NCI-H510A treated with DMSO at 0.1 percent for 48 hours (cell line): ENCODE measurements around the gene TPM1.
A peak's percentile ranks its signal among the peaks of the same experiment; 100 is the strongest.

Experiments used
- DNase-seq: peaks from one replicate; lab custom pipeline; 2025; lab: John Stamatoyannopoulos, UW

Gene TPM1

DNA sequence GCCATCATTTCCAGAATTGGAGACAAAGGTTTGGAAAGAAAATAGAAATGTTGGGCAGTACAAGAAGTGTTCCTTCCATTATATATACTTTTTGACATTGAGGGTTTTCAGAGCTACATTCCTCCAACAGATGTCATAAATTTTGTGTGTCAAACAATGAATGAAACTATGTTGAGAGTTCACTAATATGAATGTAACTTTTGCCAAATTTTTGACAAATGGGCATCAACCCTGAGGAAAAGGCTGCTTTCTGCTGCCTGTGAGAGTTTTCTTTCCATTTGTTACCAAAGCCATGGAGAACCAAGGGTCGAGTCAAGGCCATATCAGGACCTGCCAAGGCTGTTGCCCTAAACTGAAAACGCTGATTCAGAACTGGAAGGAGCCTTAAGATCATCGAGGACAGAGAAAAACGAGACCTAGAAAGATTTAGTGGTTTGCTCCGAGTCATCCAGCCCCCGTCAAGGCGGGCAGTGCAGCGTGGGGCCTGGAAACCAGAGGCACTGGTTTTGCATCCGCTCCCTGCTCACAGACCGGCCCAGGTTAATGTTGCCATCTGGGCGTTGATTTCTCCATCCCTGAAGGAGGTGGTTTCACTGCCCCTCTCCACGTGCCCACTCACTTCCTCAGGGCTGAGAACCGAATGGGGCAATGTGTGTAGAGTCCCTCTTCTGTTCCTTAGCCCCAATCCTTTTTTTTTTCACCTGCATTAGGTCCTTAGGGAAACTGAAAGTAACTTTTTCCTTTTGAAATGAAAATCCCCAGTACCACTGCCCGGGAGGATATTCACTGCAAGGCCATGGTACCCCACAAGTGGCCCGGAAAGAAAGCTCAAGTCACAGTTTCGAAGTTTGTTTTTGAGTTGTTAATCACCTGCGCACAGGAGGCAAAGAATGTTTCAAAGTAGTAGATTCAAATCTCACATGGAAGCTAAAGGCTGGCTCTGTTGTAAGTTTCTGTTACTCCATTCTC lies 32.8 kb downstream of the TPM1 start:
- DNase-seq = no peak

- DNase-seq = no peak
These were observed 33.6 kb downstream of the TPM1 start for GRCh38 chr15:63075984-63076713.

DNA sequence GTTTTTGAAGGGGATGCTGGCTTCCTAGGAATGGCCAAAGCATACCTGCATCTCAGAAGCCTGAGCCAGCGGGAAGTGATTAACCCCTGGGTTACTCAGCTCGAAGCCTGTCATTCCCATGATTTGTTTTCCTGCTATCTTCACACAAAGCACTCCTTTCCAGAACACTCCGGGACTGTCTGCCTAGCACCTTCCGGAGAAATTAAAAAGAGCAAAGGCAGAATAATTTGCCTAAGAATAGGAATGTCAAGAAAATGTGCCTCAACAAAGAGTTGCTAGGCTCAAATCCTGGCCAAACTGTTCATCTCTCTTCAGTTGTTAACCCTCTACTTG lies 34.1 kb downstream of the TPM1 start:
- DNase-seq = no peak

- no peak for DNase-seq
These were observed 35.4 kb downstream of the TPM1 start for GRCh38 chr15:63077952-63078351.

DNA sequence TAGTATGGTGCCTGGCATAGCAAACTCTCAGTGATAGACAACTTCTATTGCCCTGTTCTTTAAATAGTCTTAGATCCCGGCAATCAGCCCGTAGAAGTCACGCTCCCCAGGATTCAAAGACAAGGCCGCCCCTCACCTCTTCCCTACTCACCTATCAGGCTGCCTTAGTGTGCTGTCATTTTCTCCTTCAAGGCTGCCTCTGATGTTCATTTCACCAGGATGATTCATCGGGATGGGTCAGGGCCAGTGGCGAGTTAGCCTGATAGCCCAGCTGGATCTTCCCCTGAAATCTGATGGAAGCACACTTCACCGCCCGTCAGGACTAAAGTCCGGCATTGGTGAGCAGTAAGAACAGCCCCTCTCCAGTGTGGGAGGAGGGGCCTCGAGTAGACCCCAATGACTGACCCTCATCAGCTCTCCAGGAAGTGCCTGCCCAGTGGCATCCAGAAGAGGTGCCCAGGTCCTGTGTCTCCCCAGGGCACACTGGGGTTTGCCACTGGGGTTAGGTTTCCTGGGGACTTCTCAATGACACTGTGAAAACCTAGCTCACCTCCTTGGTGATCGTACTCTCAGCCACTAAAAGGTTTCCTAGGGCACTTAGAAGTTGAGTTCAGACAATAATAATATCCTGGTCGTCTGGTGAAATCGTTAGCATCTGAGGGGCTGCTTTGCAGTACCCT lies 37.5 kb downstream of the TPM1 start:
- no peak for DNase-seq

DNA sequence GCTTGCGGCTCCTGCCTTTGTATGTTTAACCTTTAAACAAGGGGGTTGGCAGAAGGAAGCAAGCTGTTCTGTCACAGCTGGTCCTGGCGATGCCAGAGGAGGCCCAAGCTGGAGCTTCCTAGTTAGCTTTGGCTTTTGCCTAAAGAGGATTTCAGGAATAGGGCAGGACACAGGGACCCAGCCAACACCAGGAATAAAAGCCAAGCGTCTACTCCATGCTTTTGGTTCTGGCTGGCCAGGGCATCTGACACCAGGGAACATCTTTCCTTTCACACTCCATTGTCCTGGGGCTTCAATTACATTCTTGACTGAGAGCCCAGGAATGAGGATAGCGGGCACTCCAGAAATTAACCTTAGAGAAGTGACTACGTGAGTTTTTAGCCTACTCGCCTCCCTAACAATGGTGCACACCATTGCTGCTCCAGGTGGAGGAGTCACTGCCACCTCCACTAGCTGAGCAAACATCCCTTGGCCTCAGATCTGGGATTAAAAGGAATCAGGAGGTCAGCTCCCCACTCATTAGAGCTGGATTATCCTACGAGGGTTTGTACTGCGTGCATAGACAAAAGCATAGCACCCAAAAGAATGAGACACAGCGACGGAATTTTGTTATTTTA lies 38.2 kb downstream of the TPM1 start:
- no peak for DNase-seq

DNA sequence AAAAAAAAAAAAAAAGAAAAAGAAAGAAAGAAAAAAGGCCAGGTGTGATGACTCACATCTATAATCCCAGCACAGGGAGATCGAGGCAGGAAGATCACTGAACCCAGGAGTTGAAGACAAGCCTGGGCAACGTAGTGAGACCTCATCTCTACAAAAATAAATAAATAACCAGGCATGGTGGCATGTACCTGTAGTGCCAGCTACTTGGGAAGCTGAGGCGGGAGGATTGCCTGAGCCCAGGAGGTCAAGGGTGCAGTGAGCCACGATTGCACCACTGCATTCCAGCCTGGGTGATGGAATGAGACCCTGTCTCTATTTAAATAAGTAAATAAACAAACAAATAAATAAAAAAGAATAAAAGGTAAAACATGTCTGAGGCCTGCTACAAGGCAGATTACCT lies 39.8 kb downstream of the TPM1 start:
- DNase-seq = no peak

GRCh38 chr15:63083044-63083443 lies 40.5 kb downstream of the TPM1 start:
- no peak for DNase-seq

- no peak for DNase-seq
These were observed 41.0 kb downstream of the TPM1 start for GRCh38 chr15:63083541-63083940.

DNA sequence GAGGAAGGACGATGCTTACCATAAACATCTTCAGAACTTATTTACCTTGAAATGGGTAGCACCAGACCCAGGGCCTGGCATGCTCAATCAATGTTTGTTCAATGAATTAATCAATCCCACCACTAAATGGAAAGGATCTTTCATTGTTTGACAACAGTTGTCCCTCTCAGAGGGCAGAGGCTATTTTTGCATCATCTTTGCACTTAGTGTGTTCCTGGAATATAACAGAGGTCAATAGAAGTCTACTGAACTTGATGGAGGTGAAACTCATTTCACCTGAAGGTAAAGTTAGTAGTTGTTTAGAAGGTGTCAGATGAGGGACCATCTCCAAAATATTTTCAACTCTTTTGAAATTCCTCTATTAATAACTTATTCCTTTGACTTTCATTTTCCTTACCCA lies 42.3 kb downstream of the TPM1 start:
- no peak for DNase-seq

- no peak for DNase-seq
These were observed 42.7 kb downstream of the TPM1 start for GRCh38 chr15:63085289-63085688.

GRCh38 chr15:63086271-63086670 lies 43.7 kb downstream of the TPM1 start:
- no peak for DNase-seq

DNA sequence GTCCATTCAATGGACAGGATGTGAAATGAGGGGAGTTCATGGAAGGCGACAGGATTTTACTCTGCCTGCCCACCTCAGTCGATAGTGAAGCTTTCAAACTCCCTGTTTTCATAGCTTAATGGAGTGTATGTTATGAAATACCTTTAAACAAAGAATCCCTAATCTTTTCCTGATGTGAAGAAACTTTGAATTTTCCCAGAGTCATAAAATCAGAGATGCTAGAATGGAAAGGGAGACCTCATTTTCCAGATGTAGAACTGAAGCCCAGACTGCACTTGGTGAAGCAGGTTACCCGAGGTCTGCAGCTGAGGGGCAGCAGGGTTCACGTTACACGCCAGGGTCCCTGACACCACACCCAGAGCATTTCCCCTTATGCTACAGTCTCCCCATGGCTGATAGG lies 44.4 kb downstream of the TPM1 start:
- no peak for DNase-seq

GRCh38 chr15:63088533-63089245 lies 46.1 kb downstream of the TPM1 start:
- DNase-seq = no peak

DNA sequence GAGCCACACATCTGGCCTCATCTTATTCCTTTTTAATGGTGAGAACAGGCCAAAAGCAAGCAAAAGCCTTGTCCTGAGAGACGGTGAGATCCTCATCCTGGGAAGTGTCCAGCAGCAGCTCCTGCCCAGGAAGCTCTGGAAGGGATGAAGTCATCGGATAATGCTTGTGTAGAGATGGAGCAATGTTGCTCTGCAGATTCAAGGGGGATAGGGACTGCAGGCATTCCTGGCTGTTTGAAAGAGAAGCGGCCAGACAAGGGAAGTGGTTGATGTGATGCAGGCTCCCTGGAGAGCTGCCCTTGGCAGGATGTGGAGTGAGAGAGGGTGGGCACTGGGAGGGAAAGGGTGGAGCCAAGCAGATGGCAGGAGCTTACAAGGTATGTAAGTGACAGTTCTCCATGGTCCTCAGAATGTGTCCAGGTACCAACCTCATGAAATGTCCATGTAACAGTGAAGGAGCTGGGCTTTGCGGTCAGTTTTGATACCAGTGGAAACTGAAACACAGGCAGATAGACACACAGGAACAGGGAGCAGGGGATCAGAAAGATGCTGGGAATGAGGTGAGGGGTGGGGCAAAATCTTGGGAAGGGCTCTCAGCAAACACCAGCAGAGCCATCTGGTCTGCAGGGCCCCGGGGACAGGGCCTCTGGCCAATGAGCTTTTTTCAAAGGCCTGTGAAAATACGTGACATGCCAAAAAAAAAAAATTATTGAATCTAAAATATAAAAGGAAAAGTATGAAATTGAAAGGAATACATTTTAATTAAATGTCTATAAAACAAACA lies 46.9 kb downstream of the TPM1 start:
- DNase-seq = peak; percentile 38

DNA sequence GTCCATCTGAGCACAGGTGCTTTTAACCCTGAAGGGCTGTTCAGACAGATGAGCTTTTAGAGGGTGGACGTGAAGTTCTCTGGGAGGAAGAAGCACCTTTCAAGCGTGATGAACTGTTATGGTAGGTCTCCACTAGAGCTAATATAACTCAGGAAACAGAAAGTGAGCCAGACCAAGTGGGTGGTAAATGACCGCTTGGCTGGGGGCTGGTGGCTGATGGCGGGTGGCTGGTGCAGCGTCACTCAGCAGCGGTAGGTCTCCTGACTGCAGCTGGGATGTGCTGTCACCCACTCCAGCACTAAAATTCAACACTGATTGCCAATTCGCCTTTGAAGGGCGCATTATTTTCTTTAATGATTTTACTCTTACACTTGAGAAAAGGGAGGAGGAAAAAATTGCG lies 47.9 kb downstream of the TPM1 start:
- DNase-seq = no peak

GRCh38 chr15:63090887-63091286 lies 48.3 kb downstream of the TPM1 start:
- no peak for DNase-seq

DNA sequence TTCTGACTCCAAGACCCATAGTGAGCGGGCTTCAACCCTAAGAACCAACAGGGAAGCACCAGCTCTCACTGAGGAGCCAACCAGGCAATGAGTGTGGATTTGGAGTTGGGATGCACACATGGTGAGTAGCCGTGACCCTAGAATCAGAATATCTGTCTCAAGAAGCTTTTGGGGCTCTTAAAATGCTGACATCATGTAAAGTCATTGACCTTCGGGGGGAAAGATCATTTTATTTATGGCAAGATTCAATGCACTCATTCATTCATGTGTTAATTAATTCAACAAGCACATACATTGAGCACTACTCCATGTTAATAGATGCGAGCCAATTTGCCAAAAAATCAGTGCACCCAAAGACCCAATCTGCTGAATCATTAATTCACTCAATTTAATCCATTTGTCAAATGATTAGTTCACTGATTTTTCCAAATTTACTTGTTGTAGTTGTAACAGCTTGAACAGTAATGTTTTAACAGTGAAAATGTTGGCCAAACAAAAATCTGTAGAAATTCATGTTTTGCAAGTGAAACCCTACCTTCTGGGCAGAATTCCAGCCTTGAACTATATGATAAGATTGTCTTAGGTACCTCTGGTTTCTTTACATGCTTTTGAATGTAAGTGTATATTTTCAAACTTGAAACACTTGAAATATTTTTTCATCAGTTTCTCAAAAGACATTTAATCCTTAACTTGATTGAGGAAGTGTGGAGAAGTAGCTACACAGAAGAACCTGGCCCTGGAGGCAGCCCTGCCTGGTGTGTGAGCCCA lies 49.3 kb downstream of the TPM1 start:
- no peak for DNase-seq

- peak; percentile 75 for DNase-seq
These were observed 51.1 kb downstream of the TPM1 start for GRCh38 chr15:63093486-63094205.
